Adipocyte (in vitro differentiated cells): ENCODE data around the gene CDK18.

Source experiments
- DNase-seq: peaks from one replicate; pipeline ENCODE4 v3.0.0-alpha.2; 2015; ENCODE audit warnings: low read depth
- H3K27me3 ChIP-seq: replicated peaks from 2 replicates; pipeline ENCODE4 v1.7.0; 2013; ENCODE audit warnings: mild to moderate bottlenecking, low read length, moderate library complexity; ENCODE audit not compliant: control insufficient read depth, insufficient read depth
- H3K36me3 ChIP-seq: 2 replicates; pipeline ENCODE4 v1.7.0; 2013; ENCODE audit warnings: low read length, mild to moderate bottlenecking, moderate library complexity; ENCODE audit not compliant: control insufficient read depth, insufficient read depth, severe bottlenecking
- H3K4me1 ChIP-seq: 2 replicates; pipeline ENCODE4 v1.7.0; 2013; ENCODE audit warnings: mild to moderate bottlenecking, low read length, moderate library complexity; ENCODE audit not compliant: control insufficient read depth, insufficient read depth
- H3K4me3 ChIP-seq: 2 replicates; pipeline ENCODE4 v1.7.0; 2013; ENCODE audit warnings: mild to moderate bottlenecking, low read length, moderate library complexity
- H3K9ac ChIP-seq: 2 replicates; pipeline ENCODE4 v1.7.0; 2013; ENCODE audit warnings: mild to moderate bottlenecking, low read length, moderate library complexity
- H3K9me3 ChIP-seq: 2 replicates; pipeline ENCODE4 v1.7.0; 2013; ENCODE audit warnings: mild to moderate bottlenecking, low read length, moderate library complexity; ENCODE audit not compliant: control insufficient read depth

Gene CDK18

DNA sequence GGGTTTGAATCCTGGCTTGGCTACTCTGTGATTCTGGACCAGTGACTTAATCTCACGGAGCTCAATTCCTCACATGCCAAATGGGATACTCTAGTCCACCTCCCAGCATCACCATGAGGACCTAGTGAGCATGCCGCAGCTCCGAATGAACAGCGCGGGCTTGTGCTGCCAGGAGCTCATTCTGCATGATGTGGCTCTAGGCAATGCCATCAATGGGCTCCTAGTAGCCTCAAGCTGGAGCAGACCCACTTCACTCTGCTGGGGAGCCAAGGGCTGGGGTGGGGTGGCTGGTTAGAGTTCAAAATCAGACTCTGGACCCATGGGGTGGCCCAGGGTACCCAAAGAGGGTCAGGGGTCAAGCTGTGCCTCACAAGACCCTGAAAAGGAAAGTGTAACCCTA is 41.5 kb downstream of the CDK18 start:
- H3K9me3 ChIP-seq, result no peaks in the 10 kb centered on the region
- H3K36me3 ChIP-seq, result no peaks in the 10 kb centered on the region
- H3K4me1 ChIP-seq, result peaks cover 8% of the 10 kb centered on the region
- no peak for DNase-seq
- H3K4me3 ChIP-seq, result no peak overlapping the region
- peaks cover 32% of the 10 kb centered on the region for H3K27me3 ChIP-seq
- H3K9ac ChIP-seq, result no peak overlapping the region

DNA sequence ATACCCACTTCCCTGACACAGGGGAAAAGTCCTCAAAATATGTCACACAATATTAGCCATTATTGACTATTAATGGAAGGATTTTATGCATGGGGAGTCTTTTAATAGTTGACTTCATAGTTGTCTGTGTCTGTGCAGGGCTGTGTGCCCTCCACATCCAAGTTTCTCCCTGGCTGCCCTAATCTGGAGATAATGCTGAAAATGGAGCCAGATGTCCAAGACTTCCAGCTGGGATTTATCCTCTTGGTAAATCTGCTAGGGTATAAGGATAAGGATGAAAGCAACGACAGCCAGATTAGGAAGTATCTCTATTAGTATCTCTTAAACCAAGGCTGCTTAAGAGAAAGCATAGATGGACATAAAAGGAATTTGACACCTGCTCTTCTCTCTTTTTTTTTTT is 42.1 kb downstream of the CDK18 start:
- no peak overlapping the region for H3K9ac ChIP-seq
- H3K9me3 ChIP-seq, result no peaks in the 10 kb centered on the region
- H3K4me3 ChIP-seq, result no peak overlapping the region
- peaks cover 8% of the 10 kb centered on the region for H3K4me1 ChIP-seq
- no peak for DNase-seq
- no peaks in the 10 kb centered on the region for H3K36me3 ChIP-seq
- H3K27me3 ChIP-seq, result peaks cover 32% of the 10 kb centered on the region

DNA sequence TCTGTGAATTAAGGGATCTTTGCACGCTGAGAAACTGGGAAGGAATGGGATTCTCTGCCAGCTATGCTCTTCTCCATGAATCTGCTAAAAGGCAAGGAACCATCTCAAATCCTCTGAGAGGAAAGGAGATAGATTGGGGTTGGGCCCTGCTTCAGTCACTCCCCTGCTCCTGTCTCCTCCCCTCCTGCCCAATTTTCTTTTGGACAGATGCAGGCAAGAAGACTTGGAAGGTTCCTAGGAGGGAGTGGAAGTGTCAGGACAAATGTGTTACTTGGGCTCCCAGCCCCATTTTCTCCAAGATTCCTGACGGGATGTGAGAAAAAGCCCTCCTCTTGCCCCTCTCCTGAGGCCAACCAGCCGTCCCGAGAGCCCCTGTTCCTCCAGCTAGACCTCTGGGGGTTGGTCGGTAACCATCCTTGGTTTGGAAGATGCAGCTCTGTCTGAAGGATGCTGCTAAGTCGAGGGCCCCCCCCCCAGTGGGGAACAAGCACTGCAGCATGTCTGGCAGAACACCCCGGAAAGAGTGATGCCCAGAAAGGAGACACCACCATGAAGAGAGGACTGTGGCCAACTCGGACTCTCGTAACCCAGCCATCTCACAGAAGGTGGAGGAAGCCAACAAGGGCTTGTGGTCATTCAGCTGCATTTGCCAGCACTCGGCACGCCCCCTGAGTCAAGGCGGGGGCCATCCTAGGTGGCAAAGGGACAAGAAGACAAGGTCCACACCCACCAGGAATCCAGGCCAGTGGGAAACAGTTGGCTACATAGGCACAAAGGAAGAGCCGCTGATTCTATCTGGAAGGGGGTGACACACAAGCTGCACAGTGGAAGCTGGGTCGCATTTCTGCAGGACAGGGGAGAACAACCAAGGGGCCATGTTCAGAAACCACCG is 43.7 kb downstream of the CDK18 start:
- DNase-seq, result no peak
- Histone ChIP-seq H3K9ac (no peak overlapping the region), H3K27me3 (peaks cover 41% of the 10 kb centered on the region), H3K4me3 (no peak overlapping the region), H3K9me3 (no peaks in the 10 kb centered on the region), H3K36me3 (no peaks in the 10 kb centered on the region), H3K4me1 (peaks cover 5% of the 10 kb centered on the region)

DNA sequence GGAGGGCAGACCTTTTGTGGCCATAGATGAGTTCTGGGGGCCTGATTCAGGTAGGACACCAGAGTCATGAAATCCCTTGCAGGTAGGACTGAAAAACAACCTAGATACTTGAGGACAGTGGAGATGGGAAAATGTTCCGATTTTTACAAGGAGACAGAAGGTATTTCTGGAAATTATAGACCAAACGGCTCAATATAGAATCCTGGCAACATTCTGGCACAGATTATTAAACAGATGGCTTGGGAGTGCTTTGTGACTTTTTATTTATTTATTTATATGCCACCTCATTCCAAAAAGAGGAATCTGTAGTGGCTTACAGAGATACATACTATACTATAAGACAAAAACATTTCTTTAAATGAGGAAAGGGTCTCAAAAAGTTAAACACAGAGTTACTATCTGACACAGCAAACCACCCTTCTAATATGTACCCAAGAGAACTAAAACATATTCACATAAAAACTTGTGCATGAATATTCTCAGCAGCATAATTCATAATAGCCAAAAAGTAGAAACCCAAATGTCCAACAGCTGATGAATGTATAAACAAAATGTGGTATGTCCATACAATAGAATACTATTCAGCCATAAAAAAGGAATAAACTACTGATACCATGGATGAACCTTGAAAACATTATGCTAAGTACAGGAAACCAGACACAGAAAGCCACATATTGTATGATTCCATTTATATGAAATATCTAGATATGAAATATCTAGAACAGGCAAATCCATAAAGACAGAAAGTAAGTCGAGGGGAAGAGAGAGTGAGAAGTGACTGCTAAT is 49.8 kb downstream of the CDK18 start:
- Histone ChIP-seq H3K36me3 (no peaks in the 10 kb centered on the region), H3K27me3 (peaks cover 45% of the 10 kb centered on the region), H3K4me3 (no peak overlapping the region), H3K9me3 (peaks cover 23% of the 10 kb centered on the region), H3K9ac (no peak overlapping the region), H3K4me1 (no peaks in the 10 kb centered on the region)
- no peak for DNase-seq

DNA sequence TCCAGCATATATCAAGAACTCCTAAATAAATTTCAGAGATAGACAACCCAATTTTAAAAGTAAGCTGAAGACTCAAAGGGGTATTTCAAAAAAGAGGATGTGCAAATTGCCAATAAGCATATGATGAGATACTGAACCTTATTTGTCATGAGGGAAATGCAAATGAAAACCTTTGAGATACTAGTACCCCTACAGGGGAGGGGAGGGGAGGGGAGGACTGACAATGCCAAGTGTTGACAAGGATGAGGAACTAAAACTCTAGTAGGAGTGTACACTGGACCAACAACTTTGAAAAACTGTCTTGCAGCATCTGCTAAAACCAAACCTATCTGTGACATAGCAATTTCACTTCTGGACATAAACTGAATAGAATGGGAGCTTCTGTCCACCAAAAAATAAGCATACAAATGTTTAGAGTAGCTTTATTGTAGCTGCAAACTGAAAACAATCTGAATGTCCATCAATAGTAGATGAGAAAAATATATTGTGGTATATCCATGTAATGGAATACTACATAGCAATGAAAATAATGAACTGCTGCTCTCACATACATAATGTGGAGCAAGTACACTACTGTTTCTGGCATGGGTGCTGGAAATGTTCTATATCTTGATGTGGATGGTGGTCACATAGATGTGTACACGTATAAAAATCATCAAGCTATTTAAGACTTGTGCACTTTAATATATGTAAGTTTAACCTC is 57.2 kb downstream of the CDK18 start:
- no peaks in the 10 kb centered on the region for H3K4me1 ChIP-seq
- H3K36me3 ChIP-seq, result no peaks in the 10 kb centered on the region
- no peak overlapping the region for H3K4me3 ChIP-seq
- H3K9me3 ChIP-seq, result peaks cover 43% of the 10 kb centered on the region
- peaks cover 41% of the 10 kb centered on the region for H3K27me3 ChIP-seq
- no peak for DNase-seq
- no peak overlapping the region for H3K9ac ChIP-seq

DNA sequence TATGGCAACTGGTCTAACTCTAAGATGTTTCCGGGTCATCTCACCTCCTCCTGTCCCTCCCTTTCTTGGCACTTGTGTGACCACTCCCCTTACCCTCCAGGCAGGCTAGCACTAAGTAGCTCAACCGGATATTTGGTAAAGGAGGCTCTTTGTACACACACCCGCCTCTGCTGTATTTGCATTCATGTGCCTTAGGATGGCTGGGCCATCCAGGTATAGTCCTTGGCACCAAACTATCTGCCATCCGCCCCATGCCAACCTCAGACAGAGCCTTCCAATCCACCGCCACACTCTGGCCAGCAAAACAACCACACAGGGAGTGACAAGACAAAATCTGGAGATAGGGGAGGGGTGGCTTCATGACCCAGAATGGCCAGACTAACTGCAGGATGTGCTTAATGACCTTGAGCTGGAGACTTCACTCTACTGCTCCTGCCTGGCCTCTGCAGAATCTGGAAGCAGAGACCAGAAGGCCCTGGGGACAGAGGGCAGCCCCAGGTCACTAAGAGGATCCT is 59.5 kb downstream of the CDK18 start:
- Histone ChIP-seq H3K4me3 (no peak overlapping the region), H3K27me3 (peaks cover 54% of the 10 kb centered on the region), H3K9ac (no peak overlapping the region), H3K4me1 (no peaks in the 10 kb centered on the region), H3K9me3 (peaks cover 40% of the 10 kb centered on the region), H3K36me3 (no peaks in the 10 kb centered on the region)
- no peak for DNase-seq

DNA sequence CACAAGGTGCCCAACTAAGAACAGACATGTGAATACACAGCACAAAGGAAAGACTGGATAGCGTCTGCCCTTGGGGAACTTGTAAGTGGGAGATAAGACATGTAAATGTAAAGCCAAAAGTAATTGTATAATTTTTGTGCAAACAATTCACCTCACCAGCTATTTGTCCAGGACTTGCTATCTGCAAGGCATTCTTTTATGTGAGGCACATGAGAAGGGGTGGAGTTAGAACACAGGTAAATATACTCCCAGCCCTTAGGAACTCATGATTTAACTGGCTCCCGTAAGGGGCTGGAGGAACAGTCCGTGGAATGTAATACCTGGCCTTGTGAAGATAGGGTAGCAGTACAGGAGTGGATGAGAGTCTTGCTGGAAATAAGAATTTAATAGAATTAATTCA is 61.3 kb downstream of the CDK18 start:
- Histone ChIP-seq H3K4me3 (no peak overlapping the region), H3K36me3 (no peaks in the 10 kb centered on the region), H3K27me3 (peaks cover 68% of the 10 kb centered on the region), H3K9ac (no peak overlapping the region), H3K4me1 (no peaks in the 10 kb centered on the region), H3K9me3 (peaks cover 23% of the 10 kb centered on the region)
- DNase-seq, result no peak

DNA sequence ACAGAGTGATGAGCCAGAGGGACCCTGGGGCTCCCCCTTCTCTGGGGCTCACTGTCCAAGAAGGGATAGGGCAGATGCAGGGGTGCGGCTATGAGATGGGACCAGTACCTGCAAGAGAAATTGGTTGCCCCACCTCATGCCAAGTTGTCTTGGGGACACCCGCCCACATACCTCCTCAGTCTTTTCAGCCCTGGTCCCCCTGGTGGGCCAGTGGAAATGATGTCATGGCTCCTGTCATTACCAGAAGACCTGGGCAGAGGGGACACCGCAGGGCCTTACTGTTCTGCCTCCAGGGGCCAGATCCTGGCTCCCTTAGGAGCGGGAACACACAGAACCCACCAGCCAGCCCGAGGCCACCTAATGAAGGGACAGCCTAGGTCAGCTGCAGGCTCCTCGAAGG is 63.2 kb downstream of the CDK18 start:
- DNase-seq, result no peak
- Histone ChIP-seq H3K4me3 (no peak overlapping the region), H3K4me1 (no peaks in the 10 kb centered on the region), H3K9ac (no peak overlapping the region), H3K36me3 (no peaks in the 10 kb centered on the region), H3K9me3 (peaks cover 3% of the 10 kb centered on the region), H3K27me3 (peaks cover 76% of the 10 kb centered on the region)

DNA sequence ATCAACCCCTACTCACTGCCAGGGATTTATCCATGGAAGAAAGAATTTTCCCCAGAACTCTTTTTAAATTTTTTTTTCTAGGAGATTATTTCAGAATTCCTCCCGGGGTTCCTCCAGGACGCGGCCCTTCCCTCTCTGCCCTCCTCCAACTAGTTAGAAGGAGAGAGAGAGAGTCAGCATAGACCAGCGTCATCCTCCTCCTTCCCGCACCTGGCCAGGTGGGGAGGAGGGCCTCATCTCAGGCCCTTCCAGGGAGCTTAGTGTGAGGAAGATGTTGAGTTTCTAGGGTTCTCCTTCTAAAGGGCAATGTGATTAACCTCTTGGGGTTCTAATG is 63.6 kb downstream of the CDK18 start:
- peaks cover 74% of the 10 kb centered on the region for H3K27me3 ChIP-seq
- no peaks in the 10 kb centered on the region for H3K36me3 ChIP-seq
- no peaks in the 10 kb centered on the region for H3K4me1 ChIP-seq
- H3K9me3 ChIP-seq, result no peaks in the 10 kb centered on the region
- no peak overlapping the region for H3K9ac ChIP-seq
- no peak overlapping the region for H3K4me3 ChIP-seq
- DNase-seq, result no peak

DNA sequence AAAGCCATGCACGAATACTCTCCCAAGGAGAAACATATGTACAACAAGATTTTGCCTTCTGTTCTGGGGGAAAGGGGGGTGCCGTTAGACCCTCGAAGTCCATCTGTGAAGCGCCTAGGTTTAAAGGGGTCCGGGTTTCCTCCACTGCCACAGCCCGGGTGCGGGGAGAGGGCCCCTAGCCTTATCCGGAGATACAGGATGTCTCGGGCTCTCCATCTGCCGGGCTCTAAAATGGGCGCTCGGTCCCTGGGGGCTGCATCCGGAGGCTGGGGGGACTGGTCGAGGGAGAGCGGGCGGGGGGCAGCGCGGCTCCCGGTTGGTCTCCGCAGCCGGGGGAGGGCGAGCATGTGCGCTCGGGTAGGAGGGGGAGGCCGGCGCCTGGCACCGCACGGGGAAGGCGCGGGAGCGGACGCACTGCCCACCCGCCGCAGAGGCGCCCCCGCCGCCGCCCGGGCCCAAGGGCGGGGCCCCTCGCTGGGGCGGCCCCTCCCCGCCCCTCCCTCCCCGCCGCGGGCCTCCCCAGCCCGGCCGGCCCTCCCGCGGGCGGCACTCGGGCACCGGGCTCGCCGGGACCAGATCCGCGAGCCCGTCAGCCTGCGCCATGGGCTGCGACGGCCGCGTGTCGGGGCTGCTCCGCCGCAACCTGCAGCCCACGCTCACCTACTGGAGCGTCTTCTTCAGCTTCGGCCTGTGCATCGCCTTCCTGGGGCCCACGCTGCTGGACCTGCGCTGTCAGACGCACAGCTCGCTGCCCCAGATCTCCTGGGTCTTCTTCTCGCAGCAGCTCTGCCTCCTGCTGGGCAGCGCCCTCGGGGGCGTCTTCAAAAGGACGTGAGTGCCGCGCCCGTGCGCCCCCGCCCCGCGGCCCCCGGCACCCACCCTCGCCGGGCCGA is 64.2 kb downstream of the CDK18 start:
- Histone ChIP-seq H3K9me3 (no peaks in the 10 kb centered on the region), H3K4me3 (no peak overlapping the region), H3K36me3 (no peaks in the 10 kb centered on the region), H3K9ac (no peak overlapping the region), H3K4me1 (no peaks in the 10 kb centered on the region), H3K27me3 (peaks cover 72% of the 10 kb centered on the region)
- peak; percentile 57 for DNase-seq
